Vagina (tissue), 2 donors: ENCODE measurements around the gene SSR2.

ENCODE experiments used
- POLR2A ChIP-seq, 2 donors: fragments of 450-650 bp; IDR thresholded peaks; one replicate each; pipeline ENCODE4 v1.6.1; 2017; ENCODE audit warnings: antibody characterized with exemption in 2 of 2, mild to moderate bottlenecking in 2 of 2, moderate library complexity in 2 of 2
- POLR2AphosphoS5 ChIP-seq, 2 donors: sonication (generic); formaldehyde crosslinking; IDR thresholded peaks; one replicate each; pipeline ENCODE4 v1.9.0; 2017; ENCODE audit warnings: antibody characterized with exemption in 2 of 2, mild to moderate bottlenecking in 2 of 2, low read depth in 1 of 2; ENCODE audit not compliant: insufficient read depth in 1 of 2
- TF ChIP-seq, protein P1 (sequence below), 3 experiments: fragments of 450-650 bp in 2 of 3; fragments of 200-600 bp in 1 of 3; sonication (generic) in 1 of 3; IDR thresholded peaks; one replicate each; pipeline ENCODE4 v1.5.1; 2017 to 2019; ENCODE audit warnings: antibody characterized with exemption in 3 of 3, mild to moderate bottlenecking in 2 of 3, moderate library complexity in 2 of 3

GRCh38 chr1:155968670-155969069, 52.1 kb downstream of the SSR2 start:
- TF ChIP-seq, protein P1, sequence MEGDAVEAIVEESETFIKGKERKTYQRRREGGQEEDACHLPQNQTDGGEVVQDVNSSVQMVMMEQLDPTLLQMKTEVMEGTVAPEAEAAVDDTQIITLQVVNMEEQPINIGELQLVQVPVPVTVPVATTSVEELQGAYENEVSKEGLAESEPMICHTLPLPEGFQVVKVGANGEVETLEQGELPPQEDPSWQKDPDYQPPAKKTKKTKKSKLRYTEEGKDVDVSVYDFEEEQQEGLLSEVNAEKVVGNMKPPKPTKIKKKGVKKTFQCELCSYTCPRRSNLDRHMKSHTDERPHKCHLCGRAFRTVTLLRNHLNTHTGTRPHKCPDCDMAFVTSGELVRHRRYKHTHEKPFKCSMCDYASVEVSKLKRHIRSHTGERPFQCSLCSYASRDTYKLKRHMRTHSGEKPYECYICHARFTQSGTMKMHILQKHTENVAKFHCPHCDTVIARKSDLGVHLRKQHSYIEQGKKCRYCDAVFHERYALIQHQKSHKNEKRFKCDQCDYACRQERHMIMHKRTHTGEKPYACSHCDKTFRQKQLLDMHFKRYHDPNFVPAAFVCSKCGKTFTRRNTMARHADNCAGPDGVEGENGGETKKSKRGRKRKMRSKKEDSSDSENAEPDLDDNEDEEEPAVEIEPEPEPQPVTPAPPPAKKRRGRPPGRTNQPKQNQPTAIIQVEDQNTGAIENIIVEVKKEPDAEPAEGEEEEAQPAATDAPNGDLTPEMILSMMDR (IDR thresholded peaks at IDR 0.05): no peak
- no peak for TF ChIP-seq POLR2AphosphoS5 (IDR thresholded peaks at IDR 0.05; ENCODE audit: insufficient read depth in 1 of 2, low read depth in 1 of 2)
- no peak for TF ChIP-seq POLR2A (IDR thresholded peaks at IDR 0.05)
